Cardiac fibroblast (primary cell): Measurements from ENCODE around the gene GRM1.
A peak's percentile ranks its signal among the peaks of the same experiment; 100 is the strongest.

ENCODE experiments used
- DNase-seq, 2 donors: peaks; one replicate each; pipeline versions ENCODE4 v3.0.0 to v3.0.0-alpha.2; 2010; ENCODE audit warnings: low read depth in 2 of 2
- H3K4me3 ChIP-seq, 2 donors: replicated peaks in 1 of 2; 1 replicate in 1 of 2; 2 replicates in 1 of 2; pipeline ENCODE4 v1.5.1; 2011; ENCODE audit warnings: low read depth in 2 of 2, low read length in 2 of 2, mild to moderate bottlenecking in 2 of 2, moderate library complexity in 1 of 2
- TF ChIP-seq, protein P1 (sequence below): IDR thresholded peaks from one replicate; pipeline ENCODE4 v1.5.1; 2011; ENCODE audit warnings: low read depth, mild to moderate bottlenecking, low read length, inconsistent platforms

GRM1 gene

DNA sequence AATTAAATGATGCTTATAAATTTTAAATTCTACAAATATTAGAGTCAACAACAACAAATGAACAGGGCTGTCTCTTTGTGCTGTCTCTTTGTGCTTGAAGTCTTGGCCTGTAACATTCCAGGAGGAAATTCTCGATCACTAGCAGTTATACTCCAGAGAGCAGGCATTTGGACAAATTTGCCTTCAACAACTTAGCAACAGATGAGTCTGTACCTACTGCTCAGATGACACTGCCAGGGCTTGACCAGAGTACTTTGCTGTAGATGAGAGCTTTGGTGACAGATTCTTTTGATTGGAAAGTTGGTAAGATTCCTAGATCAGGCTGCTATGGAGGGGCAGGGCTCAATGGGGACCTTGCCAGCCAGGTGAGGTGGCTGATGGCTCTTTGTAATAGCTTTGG, 217.2 kb downstream of the GRM1 start:
- DNase-seq: no peak
- TF ChIP-seq, protein P1, sequence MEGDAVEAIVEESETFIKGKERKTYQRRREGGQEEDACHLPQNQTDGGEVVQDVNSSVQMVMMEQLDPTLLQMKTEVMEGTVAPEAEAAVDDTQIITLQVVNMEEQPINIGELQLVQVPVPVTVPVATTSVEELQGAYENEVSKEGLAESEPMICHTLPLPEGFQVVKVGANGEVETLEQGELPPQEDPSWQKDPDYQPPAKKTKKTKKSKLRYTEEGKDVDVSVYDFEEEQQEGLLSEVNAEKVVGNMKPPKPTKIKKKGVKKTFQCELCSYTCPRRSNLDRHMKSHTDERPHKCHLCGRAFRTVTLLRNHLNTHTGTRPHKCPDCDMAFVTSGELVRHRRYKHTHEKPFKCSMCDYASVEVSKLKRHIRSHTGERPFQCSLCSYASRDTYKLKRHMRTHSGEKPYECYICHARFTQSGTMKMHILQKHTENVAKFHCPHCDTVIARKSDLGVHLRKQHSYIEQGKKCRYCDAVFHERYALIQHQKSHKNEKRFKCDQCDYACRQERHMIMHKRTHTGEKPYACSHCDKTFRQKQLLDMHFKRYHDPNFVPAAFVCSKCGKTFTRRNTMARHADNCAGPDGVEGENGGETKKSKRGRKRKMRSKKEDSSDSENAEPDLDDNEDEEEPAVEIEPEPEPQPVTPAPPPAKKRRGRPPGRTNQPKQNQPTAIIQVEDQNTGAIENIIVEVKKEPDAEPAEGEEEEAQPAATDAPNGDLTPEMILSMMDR: no peak
- H3K4me3 ChIP-seq: no peak overlapping the region

DNA sequence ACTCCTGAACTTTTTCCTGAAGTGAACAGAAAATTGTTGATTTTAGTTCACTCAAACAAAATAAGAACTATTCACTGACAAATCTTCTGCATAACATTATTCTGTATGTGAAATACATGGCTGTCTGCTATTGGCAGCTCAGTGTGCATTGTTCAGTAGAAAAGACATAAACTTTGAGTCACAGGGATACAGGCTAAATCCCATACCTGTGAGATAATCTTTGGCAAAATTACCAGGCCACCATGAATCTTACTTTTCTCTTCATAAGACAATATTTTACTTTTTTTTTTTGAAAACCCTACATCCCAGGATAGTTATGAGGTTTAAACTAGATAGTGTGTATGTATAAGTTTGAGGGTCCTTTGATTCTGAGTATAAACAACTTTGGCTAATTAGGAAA, 224.8 kb downstream of the GRM1 start:
- TF ChIP-seq, protein P1: no peak
- H3K4me3 ChIP-seq: no peak overlapping the region
- DNase-seq: peak in 1 of 2 donors; percentile 9

DNA sequence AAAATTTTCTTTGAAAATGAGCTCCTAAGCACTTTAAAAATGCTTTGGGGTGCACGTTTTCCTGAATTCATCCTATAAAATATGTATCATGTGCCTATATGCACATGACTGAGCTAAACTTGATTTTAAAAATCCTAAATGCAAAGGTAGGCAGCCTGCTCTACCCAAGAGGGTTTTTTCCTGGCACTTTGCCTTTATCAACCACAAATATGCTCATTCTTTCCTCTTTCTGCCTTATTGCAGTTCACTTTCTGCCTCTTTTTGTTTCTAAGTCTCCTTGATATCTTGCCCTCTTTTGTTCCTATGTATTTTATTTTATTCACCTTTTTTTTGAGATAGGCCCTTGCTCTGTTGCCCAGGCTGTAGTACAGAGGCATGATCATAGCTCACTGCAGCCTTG, 229.3 kb downstream of the GRM1 start:
- TF ChIP-seq, protein P1: no peak
- peak; percentile 5 to 14 for DNase-seq
- H3K4me3 ChIP-seq: no peak overlapping the region

DNA sequence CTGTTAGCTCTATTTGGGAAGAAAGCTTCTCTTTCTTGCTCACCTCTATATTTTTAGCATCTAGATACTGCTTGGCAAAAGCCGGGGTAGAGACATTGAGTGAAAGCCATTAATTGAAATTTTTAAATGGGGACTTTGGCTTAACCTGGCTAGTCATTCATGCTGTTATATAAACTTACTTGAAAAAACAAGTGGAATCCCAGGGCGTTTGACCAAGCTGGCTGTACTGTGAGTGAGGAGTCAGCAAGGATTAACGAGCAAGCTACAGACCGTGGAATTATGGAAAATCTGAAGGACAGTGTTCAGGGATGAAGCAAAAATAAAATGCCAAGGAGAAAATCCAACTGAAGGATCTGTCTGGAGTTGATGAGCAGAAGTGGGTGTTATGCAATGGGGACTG, 232.0 kb downstream of the GRM1 start:
- no peak overlapping the region for H3K4me3 ChIP-seq
- TF ChIP-seq, protein P1: no peak
- no peak for DNase-seq

DNA sequence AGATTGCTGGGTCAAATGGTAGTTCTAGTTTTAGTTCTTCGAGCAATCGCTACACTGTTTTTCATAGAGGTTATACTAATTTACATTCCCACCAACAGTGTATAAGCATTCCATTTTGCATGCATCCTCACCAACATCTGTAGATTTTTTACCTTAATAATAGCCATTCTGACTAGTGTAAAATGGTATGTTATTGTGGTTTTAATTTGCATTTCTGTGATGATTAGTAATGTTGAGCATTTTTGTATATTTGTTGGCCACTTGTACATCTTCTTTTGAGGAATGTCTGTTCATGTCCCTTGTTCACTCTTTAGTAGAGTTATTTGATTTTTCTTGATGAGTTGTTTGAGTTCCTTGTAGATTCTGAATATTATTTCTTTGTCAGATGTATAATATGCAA, 236.2 kb downstream of the GRM1 start:
- no peak for DNase-seq
- TF ChIP-seq, protein P1: no peak
- no peak overlapping the region for H3K4me3 ChIP-seq

DNA sequence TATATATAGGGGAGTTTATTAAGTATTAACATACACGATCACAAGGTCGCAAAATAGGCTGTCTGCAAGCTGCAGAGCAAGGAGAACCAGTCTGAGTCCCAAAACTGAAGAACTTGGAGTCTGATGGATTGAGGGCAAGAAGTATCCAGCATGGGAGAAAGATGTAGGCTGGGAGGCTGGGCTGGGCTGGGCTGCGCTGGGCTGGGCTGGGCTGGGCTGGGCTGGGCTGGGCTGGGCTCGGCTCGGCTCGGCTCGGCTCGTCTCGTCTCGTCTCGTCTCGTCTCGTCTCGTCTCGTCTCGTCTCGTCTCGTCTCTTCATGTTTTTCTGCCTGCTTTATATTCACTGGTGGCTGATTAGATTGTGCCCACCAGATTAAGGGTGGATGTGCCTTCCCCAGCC, 238.6 kb downstream of the GRM1 start:
- no peak overlapping the region for H3K4me3 ChIP-seq
- DNase-seq: no peak

DNA sequence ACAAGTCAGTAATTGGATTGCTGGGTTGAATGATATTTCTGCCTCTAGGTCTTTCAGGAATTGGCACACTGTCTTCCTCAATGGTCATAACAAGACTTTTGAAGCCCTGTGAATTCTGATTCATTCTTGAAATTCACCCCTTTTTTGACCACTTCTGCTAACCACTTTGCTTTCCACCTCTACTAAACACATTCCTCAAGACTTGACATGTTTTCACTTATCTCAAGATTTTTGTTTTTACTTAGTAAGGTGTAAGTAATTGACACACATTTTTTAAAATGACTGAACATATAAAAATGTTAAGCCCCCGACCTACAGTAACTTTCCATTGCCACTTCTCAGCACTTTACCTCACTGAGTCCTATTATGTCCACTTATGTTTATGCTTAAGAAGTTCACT, 239.1 kb downstream of the GRM1 start:
- no peak overlapping the region for H3K4me3 ChIP-seq
- no peak for DNase-seq
- TF ChIP-seq, protein P1: no peak

More for the DNA sequence above, 238.6 kb downstream of the GRM1 start:
- TF ChIP-seq, protein P1: no peak
